ENCODE measurements around the gene UGGT1. TPM values are rescaled to one million over a fixed set of nuclear protein-coding genes. Genes with fewer than 3 reads are reported as not detected.

Gene UGGT1
- total RNA-seq, 2 donors from 2014 or later, result 39.8 to 49.8 TPM

DNA sequence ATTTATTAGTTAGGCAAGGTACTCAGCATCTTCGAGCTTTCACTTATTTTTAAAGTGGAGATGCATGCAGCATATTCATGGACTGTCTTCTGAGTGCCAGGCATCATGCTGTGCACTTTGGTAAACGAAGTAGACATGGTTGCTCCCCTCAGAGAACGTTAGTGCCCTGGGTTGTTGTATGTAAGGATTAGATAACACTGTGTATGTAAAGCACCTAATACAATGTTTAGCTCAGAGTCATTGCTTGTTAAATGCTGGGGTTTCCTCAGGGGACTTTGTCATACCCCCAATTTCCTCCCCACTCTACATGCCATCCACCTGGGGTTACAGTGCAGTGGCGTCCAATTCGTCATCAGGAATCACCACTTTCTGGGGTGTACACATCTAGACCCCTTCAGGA is 2.8 kb downstream of the UGGT1 start:
- H3K27ac Mint-ChIP-seq, result no peak overlapping the region
- peaks cover 16 to 19% of the 10 kb centered on the region in 2 donors for H3K36me3 Mint-ChIP-seq
- DNase-seq (ENCODE audit: low spot score in 2 of 2) (no peak), ATAC-seq (no peak)
- no peaks in the 10 kb centered on the region for H3K9me3 Mint-ChIP-seq

DNA sequence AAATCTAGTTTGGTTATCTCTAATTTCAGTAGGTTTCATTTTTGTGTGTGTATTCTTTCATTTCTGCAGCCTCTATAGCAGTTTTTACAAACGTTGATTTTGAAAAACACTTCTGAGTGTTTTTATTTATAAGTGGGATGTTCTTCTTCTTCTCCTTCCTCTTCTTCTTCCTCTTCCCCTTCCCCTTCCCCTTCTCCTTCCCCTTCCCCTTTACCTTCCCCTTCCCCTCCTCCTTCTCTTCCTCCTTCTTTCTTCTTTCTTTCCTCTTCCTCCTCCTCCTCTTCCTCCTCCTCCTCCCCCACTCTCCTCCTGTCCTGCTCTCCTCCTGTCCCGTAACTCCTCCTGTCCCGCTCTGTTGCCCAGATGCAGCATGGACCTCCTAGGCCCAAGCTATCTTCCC is 4.2 kb downstream of the UGGT1 start:
- H3K27ac Mint-ChIP-seq, result no peak overlapping the region

DNA sequence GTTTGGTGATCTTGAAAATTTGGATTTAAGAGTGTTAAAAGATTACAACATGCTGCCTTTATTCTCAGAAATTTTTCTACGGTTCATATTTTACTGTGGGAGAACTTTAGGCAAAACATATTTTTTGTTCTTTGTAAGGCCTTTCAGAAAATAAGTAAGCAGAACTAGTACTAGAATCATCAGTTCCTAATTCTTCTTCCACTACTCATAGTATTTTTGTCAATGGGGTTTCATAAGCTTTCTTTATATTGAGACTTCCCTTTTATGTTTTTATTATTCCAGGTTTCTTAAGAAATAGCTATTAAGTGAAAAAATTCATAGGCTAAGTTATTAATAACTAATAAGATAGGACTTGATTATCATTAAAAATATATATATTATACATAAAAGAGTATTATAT is 12.4 kb downstream of the UGGT1 start:
- Mint-ChIP-seq H3K9me3 (no peaks in the 10 kb centered on the region), H3K36me3 (peaks cover 0 to 12% of the 10 kb centered on the region in 2 donors), H3K27ac (no peak overlapping the region)
- no peak for DNase-seq (ENCODE audit: low spot score in 2 of 2)
- no peak for ATAC-seq

More for the DNA sequence above, 4.2 kb downstream of the UGGT1 start:
- Mint-ChIP-seq H3K9me3 (no peaks in the 10 kb centered on the region), H3K36me3 (peaks cover 19 to 20% of the 10 kb centered on the region in 2 donors)
- no peak for DNase-seq (ENCODE audit: low spot score in 2 of 2)
- ATAC-seq, result no peak

DNA sequence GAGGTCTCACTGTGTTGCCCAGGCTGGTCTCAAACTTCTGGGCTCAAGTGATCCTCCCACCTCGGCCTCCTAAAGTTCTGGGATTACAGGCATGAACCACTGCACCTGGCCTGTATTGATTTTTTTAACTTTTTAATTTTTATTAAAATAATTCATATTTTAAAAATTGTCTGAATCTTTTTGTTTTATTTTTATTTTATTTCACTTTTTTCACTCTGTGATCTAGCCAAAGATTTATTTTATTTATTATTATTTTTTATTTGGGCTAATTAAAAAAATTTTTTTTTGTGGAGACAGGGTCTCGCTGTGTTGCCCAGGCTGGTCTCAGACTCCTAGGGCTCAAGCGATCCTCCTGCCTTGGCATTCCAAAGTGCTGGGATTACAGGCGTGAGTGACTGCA is 14.1 kb downstream of the UGGT1 start:
- DNase-seq (ENCODE audit: low spot score in 2 of 2) (no peak), ATAC-seq (no peak)
- Mint-ChIP-seq H3K27ac (no peak overlapping the region), H3K36me3 (peaks cover 0 to 7% of the 10 kb centered on the region in 2 donors), H3K9me3 (no peaks in the 10 kb centered on the region)

DNA sequence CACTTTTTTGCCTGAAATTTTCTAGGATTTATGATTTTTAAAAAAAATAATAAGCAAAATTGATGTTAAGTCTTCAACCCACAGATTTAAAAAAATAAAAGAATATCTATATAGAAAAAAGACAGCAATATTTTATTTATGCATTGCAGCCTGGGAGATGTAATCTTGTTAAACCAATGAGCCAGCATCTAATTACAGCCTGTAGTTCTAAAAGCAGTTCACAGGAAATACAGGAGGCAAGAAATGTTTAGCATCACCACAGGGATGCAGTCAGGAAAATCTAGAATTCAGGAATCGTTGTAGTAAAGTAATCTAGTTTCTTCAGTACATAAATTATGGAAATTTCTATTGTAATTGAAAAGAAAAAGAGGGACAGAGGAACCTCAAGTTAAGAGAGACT is 17.2 kb downstream of the UGGT1 start:
- Mint-ChIP-seq H3K36me3 (peaks cover 0 to 4% of the 10 kb centered on the region in 2 donors), H3K9me3 (no peaks in the 10 kb centered on the region), H3K27ac (no peak overlapping the region)
- ATAC-seq, result no peak
- DNase-seq (ENCODE audit: low spot score in 2 of 2), result no peak

DNA sequence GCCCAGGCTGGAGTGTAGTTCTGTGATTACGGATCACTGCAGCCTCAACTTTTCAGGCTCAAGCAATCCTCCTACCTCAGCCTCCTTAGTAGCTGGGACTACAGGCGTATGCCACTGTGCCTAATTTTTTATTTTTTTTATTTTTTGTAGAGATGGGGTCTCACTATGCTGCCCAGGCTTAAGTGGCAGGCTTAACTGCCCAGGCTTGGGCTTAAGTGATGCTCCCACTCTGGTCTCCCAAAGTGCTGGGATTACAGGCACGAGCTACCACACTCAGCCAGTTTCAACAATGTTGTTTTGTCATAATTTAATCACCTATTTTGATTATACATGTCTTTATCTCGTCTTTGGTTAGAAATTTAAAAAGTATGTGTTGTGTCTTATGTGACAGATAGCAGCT is 18.2 kb downstream of the UGGT1 start:
- Mint-ChIP-seq H3K9me3 (no peaks in the 10 kb centered on the region), H3K27ac (no peak overlapping the region), H3K36me3 (peaks cover 0 to 4% of the 10 kb centered on the region in 2 donors)
- ATAC-seq, result no peak
- DNase-seq (ENCODE audit: low spot score in 2 of 2), result no peak

DNA sequence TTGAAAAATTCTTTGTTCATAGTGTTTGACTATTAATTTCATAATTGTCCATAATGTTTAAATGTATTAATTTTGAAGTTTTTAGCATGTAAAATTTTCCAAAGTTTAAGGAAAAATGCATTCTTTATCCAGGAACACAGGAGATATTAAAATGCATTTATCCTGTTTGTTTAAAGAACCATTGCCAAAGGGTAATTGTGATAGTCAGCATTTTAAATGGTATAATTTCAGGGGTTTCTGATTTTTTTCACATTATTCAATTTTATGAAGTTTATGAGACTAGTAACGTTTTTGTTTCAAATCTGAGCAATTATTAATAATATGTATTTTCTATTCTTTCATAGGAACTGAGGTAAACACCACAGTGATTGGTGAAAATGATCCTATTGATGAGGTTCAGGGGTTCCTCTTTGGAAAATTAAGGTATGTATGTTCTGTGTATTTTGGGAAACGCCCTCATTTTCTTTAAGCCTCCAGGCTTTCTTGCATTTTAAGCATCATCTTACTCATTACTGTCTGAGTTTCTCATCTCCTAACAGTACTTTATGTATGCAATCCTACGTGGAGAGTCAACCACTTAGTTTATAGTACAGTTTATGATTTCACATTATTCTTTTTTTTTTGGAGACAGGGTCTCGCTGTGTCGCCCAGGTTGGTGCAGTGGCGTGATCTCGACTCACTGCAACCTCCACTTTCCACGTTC is 25.1 kb downstream of the UGGT1 start:
- no peak for ATAC-seq
- DNase-seq (ENCODE audit: low spot score in 2 of 2), result no peak
- Mint-ChIP-seq H3K9me3 (no peaks in the 10 kb centered on the region), H3K36me3 (peaks cover 0 to 23% of the 10 kb centered on the region in 2 donors), H3K27ac (no peak overlapping the region)

DNA sequence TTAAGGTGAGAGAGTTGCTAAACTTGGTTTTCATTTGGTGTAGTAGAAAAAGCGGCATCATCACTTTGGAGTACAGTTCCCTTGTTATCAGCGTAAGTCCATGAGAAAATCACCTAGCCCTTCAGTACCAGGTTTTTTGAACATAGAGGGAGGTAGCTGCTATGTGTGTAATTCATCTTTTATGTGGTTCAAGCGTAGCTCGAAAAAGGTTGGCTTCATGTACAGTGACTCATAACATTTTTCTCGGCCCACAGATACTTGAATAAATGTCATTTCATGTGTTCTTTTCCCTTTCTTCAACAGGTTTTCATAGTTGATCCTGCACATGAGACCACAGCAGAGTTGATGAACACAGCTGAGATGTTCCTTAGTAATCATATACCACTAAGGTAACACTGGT is 43.6 kb downstream of the UGGT1 start:
- Mint-ChIP-seq H3K27ac (peak overlapping the region in 1 of 2 donors; percentile 55), H3K9me3 (no peaks in the 10 kb centered on the region), H3K36me3 (peaks cover 7 to 18% of the 10 kb centered on the region in 2 donors)
- DNase-seq (ENCODE audit: low spot score in 2 of 2) (no peak), ATAC-seq (peak; percentile 69 to 90)

DNA sequence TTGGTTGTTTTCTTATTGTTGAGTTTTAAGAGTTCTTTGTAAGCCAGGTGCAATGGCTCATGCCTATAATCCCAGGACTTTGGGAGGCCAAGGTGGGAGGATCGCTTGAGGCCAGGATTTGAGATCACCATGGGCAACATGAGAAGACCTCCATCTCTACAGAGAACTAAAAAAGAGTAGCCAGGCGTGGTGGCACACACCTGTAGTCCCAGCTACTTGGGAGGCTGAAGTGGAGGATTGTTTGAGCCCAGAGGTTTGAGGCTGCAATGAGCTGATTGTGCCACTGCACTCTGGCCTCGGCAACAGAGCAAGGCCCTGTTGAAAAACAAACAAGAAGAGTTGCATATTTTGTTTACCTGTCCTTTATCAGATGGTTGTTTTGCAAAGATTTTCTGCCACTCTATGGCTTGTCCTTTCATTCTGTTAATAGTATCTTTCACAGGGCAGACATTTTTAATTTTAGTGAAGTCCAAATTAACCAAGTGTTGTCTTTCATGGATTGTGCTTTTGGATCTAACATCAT is 46.2 kb downstream of the UGGT1 start:
- Mint-ChIP-seq H3K36me3 (peaks cover 7 to 18% of the 10 kb centered on the region in 2 donors), H3K27ac (peak overlapping the region in 1 of 2 donors; percentile 86), H3K9me3 (no peaks in the 10 kb centered on the region)
- ATAC-seq, result no peak
- no peak for DNase-seq (ENCODE audit: low spot score in 2 of 2)

DNA sequence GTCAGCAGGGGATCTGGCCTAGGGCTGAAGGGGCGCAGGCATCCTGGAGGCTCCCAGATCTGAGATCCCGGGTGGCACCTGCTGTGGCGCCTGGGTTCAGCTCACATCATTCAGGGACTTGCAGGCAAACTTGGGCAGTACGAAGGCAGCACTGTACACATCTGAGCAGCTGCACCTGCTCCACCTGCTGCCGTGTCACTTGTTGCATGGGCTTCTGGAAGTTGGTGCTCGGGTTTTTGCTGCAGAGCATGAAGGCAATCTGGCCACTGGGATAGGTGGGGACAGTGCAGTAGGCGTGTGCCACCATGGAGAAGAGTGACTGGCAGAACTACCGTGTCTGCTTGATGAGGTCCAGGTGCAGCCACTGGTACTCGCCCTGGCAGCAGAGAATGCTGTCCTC is 48.6 kb downstream of the UGGT1 start:
- Mint-ChIP-seq H3K36me3 (no peaks in the 10 kb centered on the region), H3K9me3 (no peaks in the 10 kb centered on the region), H3K27ac (no peak overlapping the region)
- ATAC-seq, result no peak
- no peak for DNase-seq (ENCODE audit: low spot score in 2 of 2)

DNA sequence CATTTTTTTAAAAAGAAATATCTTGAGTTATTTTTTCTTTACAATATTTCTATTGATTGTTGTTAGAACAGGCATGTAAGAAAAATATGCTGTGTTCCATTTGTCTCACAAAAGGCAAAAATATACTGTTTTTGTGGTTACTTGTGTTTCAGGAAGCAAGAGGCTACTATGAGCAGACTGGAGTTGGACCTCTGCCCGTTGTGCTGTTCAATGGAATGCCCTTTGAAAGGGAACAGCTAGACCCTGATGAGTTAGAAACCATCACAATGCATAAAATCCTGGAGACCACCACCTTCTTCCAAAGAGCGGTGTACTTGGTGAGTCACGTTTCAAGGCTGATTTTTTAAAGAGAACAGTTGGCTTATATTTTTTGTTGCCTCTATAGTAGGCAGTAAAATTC is 54.7 kb downstream of the UGGT1 start:
- H3K9me3 Mint-ChIP-seq, result no peaks in the 10 kb centered on the region
- no peak overlapping the region for H3K27ac Mint-ChIP-seq
- no peaks in the 10 kb centered on the region for H3K36me3 Mint-ChIP-seq
- DNase-seq (ENCODE audit: low spot score in 2 of 2), result no peak
- no peak for ATAC-seq

DNA sequence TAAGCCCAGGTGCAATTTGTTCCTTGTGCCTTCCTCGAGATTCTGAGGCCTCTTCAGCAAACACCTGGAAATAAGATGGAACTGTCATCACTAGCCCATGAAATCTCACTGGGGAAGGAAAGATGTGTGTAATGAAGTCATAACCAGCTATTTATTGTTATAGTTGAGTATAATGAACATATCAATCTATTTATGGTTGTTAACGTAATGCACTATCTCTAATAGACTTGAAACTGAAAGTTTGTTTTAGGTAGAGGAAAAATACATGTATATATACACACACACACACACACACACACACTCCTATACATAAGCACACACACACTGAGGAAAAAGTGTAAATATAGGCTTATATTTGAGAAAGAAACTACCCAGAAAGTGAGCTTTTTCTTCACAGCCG is 62.8 kb downstream of the UGGT1 start:
- DNase-seq (ENCODE audit: low spot score in 2 of 2) (no peak), ATAC-seq (no peak)
- Mint-ChIP-seq H3K9me3 (no peaks in the 10 kb centered on the region), H3K27ac (no peak overlapping the region), H3K36me3 (peaks cover 5 to 8% of the 10 kb centered on the region in 2 donors)

DNA sequence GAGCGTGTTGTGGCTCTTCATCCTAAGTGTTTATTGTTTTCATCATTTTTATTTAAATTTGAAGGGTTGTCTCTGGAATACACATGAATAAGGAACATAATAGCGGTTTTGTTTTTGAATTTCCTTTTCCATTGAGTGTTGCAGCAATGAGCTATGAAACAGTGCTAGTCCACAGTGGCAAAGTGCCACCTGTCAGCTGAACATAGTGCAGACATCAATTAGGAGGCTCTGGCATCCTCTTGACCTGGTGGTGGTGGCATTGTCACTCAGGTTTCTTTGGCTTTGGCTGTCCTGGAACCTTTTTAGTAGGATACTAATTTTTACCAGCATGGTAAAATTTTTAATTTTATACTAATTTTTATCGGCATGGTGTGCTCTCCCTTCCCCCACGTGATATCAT is 63.2 kb downstream of the UGGT1 start:
- no peak for ATAC-seq
- H3K9me3 Mint-ChIP-seq, result no peaks in the 10 kb centered on the region
- no peak overlapping the region for H3K27ac Mint-ChIP-seq
- no peak for DNase-seq (ENCODE audit: low spot score in 2 of 2)
- peaks cover 5 to 8% of the 10 kb centered on the region in 2 donors for H3K36me3 Mint-ChIP-seq

DNA sequence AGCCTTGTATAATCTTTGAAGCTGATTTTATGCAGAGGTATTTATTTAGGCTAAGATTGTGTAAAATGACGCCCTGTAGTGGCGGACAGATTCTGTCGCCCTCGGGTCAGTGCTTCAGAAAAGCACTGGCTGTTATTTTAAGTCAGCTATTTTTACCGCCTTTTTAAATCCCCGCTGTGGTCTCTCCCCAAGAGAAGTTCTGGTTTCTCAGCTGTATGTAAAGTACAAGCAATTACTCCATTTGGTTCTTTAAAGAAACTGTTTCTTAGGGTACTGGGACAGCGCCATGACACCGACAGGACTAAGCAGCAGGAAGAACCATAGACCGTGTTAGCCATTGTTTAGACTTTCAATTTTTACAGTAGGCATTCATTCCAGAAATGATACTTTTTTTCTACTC is 65.0 kb downstream of the UGGT1 start:
- H3K9me3 Mint-ChIP-seq, result no peaks in the 10 kb centered on the region
- no peak for ATAC-seq

DNA sequence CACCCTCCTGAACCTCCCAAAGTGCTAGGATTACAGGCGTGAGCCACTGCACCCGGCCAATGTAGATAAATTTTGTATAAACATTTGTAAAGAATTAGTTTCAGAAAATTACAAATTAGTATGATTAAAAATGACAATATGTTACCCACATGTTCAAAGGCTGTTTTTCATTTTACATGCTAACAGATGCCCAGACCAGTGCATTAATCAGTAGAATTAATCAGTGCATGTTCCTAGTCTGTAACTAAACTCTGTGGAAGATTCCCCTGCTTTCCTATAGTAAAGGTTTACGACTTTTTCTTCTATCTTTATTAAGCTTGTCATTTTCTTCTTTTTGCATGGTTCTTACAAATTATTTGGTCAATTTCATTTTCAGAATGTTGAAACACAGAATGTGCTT is 65.8 kb downstream of the UGGT1 start:
- ATAC-seq (no peak), DNase-seq (ENCODE audit: low spot score in 2 of 2) (no peak)
- H3K27ac Mint-ChIP-seq, result no peak overlapping the region
- H3K9me3 Mint-ChIP-seq, result no peaks in the 10 kb centered on the region
- H3K36me3 Mint-ChIP-seq, result peaks cover 0 to 8% of the 10 kb centered on the region in 2 donors

More for the DNA sequence above, 65.0 kb downstream of the UGGT1 start:
- no peak overlapping the region for H3K27ac Mint-ChIP-seq
- DNase-seq (ENCODE audit: low spot score in 2 of 2), result no peak
- peaks cover 4 to 8% of the 10 kb centered on the region in 2 donors for H3K36me3 Mint-ChIP-seq

DNA sequence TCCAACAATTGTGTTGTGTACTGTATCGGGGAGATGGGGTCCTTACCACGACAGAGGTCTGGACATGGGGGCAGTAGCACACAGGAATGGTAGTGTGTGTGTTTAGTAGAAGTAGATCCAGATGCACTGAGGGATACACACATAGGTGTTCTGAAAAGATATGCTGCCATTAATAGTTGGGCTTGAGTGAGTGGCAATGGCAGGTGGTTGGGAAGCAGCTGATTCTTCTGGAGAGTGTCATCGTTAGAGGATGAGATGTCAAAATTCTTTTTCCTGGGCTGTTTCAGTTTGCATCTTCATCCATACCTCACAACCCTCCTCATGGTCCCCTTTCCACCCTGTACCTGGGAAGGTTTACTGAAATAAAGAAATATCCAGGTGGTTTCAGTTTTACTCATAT is 66.6 kb downstream of the UGGT1 start:
- ATAC-seq, result no peak
- H3K36me3 Mint-ChIP-seq, result peaks cover 1 to 8% of the 10 kb centered on the region in 2 donors
- no peak overlapping the region for H3K27ac Mint-ChIP-seq
- H3K9me3 Mint-ChIP-seq, result no peaks in the 10 kb centered on the region
- DNase-seq (ENCODE audit: low spot score in 2 of 2), result no peak

DNA sequence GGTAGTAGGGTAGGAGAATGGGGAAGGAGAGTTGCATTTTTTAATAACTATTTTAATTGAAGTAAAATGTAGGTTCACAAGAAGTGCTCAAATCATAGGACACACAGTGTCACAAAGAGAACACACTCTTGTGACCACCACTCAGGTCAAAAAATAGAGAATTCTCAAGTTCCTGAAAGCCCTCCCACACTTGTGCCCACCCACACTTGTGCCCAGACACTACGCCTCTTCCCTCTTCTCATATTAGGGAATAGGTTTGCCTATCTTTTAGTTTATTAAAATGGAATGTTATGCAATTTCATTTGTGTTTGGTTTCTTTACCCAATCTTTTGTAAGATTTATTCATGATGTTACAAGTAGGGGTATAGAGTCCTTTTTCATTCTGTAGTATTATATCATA is 67.2 kb downstream of the UGGT1 start:
- H3K27ac Mint-ChIP-seq, result no peak overlapping the region
- peaks cover 4 to 8% of the 10 kb centered on the region in 2 donors for H3K36me3 Mint-ChIP-seq
- ATAC-seq, result no peak
- H3K9me3 Mint-ChIP-seq, result no peaks in the 10 kb centered on the region
- no peak for DNase-seq (ENCODE audit: low spot score in 2 of 2)

DNA sequence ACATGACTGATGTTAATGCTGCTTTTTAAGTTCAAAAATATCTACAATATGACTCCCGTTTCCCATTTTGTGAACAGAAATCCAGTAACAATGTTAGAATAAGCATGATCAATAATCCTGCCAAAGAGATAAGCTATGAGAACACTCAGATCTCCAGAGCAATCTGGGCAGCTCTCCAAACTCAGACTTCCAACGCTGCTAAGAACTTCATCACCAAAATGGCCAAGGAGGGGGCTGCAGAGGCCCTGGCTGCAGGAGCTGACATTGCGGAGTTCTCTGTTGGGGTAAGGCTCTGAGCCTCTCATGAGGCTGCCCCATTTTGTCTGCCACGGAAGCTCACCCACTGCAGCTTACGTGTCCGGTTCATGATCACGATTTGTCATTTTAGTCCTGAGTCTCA is 68.4 kb downstream of the UGGT1 start:
- H3K9me3 Mint-ChIP-seq, result no peaks in the 10 kb centered on the region
- DNase-seq (ENCODE audit: low spot score in 2 of 2) (no peak), ATAC-seq (no peak)
- no peak overlapping the region for H3K27ac Mint-ChIP-seq
- peaks cover 4 to 8% of the 10 kb centered on the region in 2 donors for H3K36me3 Mint-ChIP-seq

All from activated naive CD4-positive, alpha-beta T cell treated with anti-CD3 and anti-CD28 coated beads, Interleukin-2, amount 50 U/mL, for 72 hours (primary cell).